ENCODE data around the gene CAMK2A.
"Not testable (repeated sequence)": the region's sequence is repeated elsewhere in the genome, so short reads cannot be mapped to it uniquely, and the experiment has no call there.

CAMK2A gene

GRCh38 chr5:150249744-150250143 lies 39.8 kb downstream of the CAMK2A start:
- no peaks in the 10 kb centered on the region for H3K4me1 ChIP-seq (ENCODE audit: control insufficient read depth, low read length)
- no peaks in the 10 kb centered on the region for H3K27me3 ChIP-seq (ENCODE audit: control insufficient read depth, low read length)
- TF ChIP-seq EZH2phosphoT487 (IDR thresholded peaks at IDR 0.05; ENCODE audit: borderline replicate concordance, low read length), result no peak
- TF ChIP-seq, protein P1, sequence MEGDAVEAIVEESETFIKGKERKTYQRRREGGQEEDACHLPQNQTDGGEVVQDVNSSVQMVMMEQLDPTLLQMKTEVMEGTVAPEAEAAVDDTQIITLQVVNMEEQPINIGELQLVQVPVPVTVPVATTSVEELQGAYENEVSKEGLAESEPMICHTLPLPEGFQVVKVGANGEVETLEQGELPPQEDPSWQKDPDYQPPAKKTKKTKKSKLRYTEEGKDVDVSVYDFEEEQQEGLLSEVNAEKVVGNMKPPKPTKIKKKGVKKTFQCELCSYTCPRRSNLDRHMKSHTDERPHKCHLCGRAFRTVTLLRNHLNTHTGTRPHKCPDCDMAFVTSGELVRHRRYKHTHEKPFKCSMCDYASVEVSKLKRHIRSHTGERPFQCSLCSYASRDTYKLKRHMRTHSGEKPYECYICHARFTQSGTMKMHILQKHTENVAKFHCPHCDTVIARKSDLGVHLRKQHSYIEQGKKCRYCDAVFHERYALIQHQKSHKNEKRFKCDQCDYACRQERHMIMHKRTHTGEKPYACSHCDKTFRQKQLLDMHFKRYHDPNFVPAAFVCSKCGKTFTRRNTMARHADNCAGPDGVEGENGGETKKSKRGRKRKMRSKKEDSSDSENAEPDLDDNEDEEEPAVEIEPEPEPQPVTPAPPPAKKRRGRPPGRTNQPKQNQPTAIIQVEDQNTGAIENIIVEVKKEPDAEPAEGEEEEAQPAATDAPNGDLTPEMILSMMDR (IDR thresholded peaks at IDR 0.05; ENCODE audit: low read depth, low read length, poor library complexity, severe bottlenecking), result no peak
- no peak overlapping the region for H3K4me2 ChIP-seq (ENCODE audit: low read length)
- H3K36me3 ChIP-seq (ENCODE audit: control insufficient read depth, low read length), result no peaks in the 10 kb centered on the region
- no peaks in the 10 kb centered on the region for H4K20me1 ChIP-seq (ENCODE audit: control insufficient read depth, insufficient read depth, low read depth, low read length)
- H3K4me3 ChIP-seq (ENCODE audit: low read length), result no peak overlapping the region
- no peaks in the 10 kb centered on the region for H3K79me2 ChIP-seq (ENCODE audit: control insufficient read depth, low read length)
- H3K27ac ChIP-seq (ENCODE audit: low read depth, low read length), result no peak overlapping the region
- no peaks in the 10 kb centered on the region for H3K9me3 ChIP-seq (ENCODE audit: control insufficient read depth, insufficient read depth, low read length)
- H3K9me2 ChIP-seq (replicated peaks; ENCODE audit: control insufficient read depth, low read length), result no peaks in the 10 kb centered on the region
- H3F3A ChIP-seq (ENCODE audit: control insufficient read depth, insufficient read depth), result no peaks in the 10 kb centered on the region

GRCh38 chr5:150248946-150249345 lies 40.6 kb downstream of the CAMK2A start:
- no peaks in the 10 kb centered on the region for H4K20me1 ChIP-seq (ENCODE audit: control insufficient read depth, insufficient read depth, low read depth, low read length)
- no peak overlapping the region for H3K4me3 ChIP-seq (ENCODE audit: low read length)
- TF ChIP-seq, protein P1 (IDR thresholded peaks at IDR 0.05; ENCODE audit: low read depth, low read length, poor library complexity, severe bottlenecking), result no peak
- H3F3A ChIP-seq (ENCODE audit: control insufficient read depth, insufficient read depth), result no peaks in the 10 kb centered on the region
- H3K9me3 ChIP-seq (ENCODE audit: control insufficient read depth, insufficient read depth, low read length), result no peaks in the 10 kb centered on the region
- no peaks in the 10 kb centered on the region for H3K79me2 ChIP-seq (ENCODE audit: control insufficient read depth, low read length)
- no peaks in the 10 kb centered on the region for H3K36me3 ChIP-seq (ENCODE audit: control insufficient read depth, low read length)
- H3K27me3 ChIP-seq (ENCODE audit: control insufficient read depth, low read length), result no peaks in the 10 kb centered on the region
- no peaks in the 10 kb centered on the region for H3K9me2 ChIP-seq (replicated peaks; ENCODE audit: control insufficient read depth, low read length)
- H3K27ac ChIP-seq (ENCODE audit: low read depth, low read length), result no peak overlapping the region
- no peaks in the 10 kb centered on the region for H3K4me1 ChIP-seq (ENCODE audit: control insufficient read depth, low read length)
- H3K4me2 ChIP-seq (ENCODE audit: low read length), result no peak overlapping the region

- H3K9me2 ChIP-seq (replicated peaks; ENCODE audit: control insufficient read depth, low read length); H3K4me3 ChIP-seq (ENCODE audit: low read length); H3F3A ChIP-seq (ENCODE audit: control insufficient read depth, insufficient read depth); H3K27ac ChIP-seq (ENCODE audit: low read depth, low read length); H4K20me1 ChIP-seq (ENCODE audit: control insufficient read depth, insufficient read depth, low read depth, low read length); H3K9me3 ChIP-seq (ENCODE audit: control insufficient read depth, insufficient read depth, low read length); H3K4me2 ChIP-seq (ENCODE audit: low read length); H3K36me3 ChIP-seq (ENCODE audit: control insufficient read depth, low read length); H3K27me3 ChIP-seq (ENCODE audit: control insufficient read depth, low read length); H3K79me2 ChIP-seq (ENCODE audit: control insufficient read depth, low read length); H3K4me1 ChIP-seq (ENCODE audit: control insufficient read depth, low read length): not testable (repeated sequence)
Measured at GRCh38 chr5:150248493-150248892, 41.1 kb downstream of the CAMK2A start.

- Histone ChIP-seq H3K9me3 (ENCODE audit: control insufficient read depth, insufficient read depth, low read length) (no peaks in the 10 kb centered on the region), H4K20me1 (ENCODE audit: control insufficient read depth, insufficient read depth, low read depth, low read length) (no peaks in the 10 kb centered on the region), H3K4me3 (ENCODE audit: low read length) (no peak overlapping the region), H3K27ac (ENCODE audit: low read depth, low read length) (no peak overlapping the region), H3K79me2 (ENCODE audit: control insufficient read depth, low read length) (no peaks in the 10 kb centered on the region), H3K4me2 (ENCODE audit: low read length) (no peak overlapping the region), H3K9me2 (replicated peaks; ENCODE audit: control insufficient read depth, low read length) (no peaks in the 10 kb centered on the region), H3K36me3 (ENCODE audit: control insufficient read depth, low read length) (no peaks in the 10 kb centered on the region), H3K4me1 (ENCODE audit: control insufficient read depth, low read length) (no peaks in the 10 kb centered on the region), H3K27me3 (ENCODE audit: control insufficient read depth, low read length) (no peaks in the 10 kb centered on the region), H3F3A (ENCODE audit: control insufficient read depth, insufficient read depth) (no peaks in the 10 kb centered on the region)
- TF ChIP-seq, protein P1 (IDR thresholded peaks at IDR 0.05; ENCODE audit: low read depth, low read length, poor library complexity, severe bottlenecking), result no peak
Measured at GRCh38 chr5:150247726-150248125, 41.8 kb downstream of the CAMK2A start.
